NOMO-1 (cell line): Measurements from ENCODE around the gene KSR1.

Experiments
- DNase-seq, 2 experiments: peaks; one replicate each; lab custom pipeline; 2025; ENCODE audit not compliant: unreplicated experiment in 2 of 2; lab: John Stamatoyannopoulos, UW

Gene KSR1

DNA sequence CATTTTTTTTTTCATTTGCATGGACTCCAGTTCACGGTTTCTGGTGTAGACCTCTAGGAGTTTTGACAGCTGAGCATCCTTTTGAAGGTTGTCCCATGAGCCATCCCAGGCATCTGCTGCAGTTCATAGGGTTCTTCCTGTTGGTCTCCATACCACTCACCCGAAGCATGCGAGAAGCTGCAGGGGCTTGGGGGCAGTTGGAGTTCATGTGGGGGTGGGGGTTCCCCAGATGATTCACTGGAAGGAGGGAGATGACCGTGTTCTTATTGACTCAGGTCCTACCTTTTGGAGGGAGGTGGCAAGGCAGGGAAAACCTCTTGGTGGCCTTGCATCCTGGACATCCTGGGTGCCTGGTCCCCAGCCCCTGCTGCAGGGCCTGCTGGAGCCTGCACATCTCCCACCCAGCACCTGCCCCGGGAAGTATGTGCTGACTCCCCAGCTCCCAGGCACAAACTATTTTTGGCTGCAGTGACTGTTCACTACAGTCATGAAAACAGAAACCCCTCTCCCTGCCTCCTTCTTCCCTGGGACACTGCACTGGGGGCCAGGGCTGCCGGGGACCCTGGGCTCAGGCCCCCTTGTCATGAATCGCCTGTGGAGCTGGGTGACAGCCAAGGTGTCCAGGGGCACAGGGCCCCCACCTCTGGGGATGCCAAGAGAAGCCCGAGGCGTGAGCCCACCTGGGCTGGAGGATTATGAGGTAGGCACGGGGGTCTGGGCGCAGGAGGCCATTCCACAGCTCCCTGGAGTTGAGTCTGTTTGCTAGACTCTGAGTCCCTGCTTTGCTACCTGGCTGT lies 109.8 kb downstream of the KSR1 start:
- DNase-seq, result no peak

DNA sequence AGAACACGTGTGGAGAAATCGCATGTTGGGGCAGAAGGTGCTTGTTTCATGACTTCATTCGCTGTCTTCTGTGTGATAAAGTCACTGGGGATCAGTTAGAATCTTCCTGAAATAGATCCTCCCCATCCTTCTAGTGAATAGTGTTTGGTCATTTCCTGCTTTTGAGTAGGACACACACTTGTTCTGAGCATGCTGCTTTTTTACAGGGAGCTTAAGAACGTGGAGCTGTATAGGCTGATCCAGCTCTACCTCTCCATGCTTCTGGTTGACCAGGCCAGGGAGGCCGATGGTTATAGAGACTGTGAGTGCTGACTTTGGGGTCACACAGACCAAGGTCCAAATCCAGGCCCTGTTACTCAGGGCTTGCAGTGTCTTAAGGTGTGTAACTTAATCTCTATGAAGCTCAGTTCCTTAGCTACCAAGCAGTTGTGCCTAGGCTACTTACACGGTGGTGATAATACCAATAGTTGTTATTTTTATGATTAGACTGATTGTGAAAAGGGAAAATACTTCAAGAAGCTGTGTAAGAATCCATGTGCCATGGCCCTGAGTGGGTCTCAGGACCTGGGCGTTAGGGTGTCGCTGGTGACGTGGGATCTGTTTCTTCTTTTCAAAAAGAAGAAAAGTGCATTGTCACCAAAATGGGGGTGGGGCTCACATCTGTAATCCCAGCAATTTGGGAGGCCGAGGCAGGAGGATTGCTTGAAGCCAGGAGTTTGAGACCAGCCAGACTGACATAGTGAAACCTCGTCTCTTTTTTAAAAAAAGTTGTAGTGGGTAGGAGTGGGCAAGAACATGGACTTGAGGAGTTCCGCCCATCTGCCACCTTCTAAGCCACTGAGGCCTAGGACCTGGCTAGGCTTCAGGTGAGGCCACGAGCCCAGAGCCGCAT lies 110.7 kb downstream of the KSR1 start:
- DNase-seq, result no peak

DNA sequence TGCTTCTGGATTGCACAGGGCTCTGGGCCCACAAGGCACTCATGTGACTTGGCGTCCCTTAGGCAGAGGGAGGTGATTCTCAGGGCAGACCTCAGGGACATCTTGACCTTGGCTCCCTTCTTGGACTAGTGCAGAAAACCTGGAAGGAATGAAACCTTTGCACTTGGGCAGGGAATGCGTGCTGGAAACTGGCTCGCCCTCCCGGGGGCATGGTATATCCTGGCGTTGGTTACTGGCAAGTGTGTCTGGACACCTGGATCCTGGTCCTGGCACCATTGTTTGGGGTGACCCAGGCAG lies 111.3 kb downstream of the KSR1 start:
- DNase-seq, result no peak

DNA sequence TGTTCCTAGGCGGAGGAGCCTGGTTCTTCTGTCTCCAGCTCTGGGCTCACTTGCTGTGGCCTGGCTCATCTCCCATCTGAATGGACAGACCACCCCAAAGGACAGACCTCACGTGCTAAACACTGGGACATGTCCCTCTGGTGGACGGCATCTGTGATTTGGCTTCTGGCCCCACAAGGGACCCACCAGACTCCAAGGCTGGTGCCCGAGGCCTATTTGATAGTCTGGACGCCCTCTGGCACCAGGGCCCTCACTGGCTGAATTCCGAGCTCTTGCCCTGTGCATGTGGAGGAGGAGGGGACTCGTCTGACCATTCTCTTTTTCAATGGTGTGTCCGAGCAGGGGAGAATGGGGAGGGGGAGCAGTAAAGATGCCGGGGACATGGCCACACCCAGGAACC lies 112.0 kb downstream of the KSR1 start:
- no peak for DNase-seq

DNA sequence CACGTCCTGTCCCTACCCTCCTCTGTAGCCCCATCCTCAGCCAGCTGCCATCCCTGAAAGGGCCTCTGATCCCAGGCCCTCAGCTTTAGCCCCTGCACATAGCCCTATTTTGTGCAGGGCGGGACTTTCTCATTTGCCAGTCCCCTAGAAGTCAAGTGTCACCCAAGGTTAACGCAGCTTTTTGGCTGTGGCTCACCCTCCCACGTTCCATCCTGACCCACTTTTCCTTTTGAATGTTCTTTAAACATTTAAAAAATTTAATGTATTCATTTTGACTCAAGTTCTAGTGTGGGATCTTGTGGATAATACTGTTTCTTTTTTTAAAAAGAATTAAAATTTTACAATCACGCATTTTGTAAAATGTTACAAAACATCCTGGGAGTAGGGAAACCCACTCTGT lies 112.6 kb downstream of the KSR1 start:
- no peak for DNase-seq

DNA sequence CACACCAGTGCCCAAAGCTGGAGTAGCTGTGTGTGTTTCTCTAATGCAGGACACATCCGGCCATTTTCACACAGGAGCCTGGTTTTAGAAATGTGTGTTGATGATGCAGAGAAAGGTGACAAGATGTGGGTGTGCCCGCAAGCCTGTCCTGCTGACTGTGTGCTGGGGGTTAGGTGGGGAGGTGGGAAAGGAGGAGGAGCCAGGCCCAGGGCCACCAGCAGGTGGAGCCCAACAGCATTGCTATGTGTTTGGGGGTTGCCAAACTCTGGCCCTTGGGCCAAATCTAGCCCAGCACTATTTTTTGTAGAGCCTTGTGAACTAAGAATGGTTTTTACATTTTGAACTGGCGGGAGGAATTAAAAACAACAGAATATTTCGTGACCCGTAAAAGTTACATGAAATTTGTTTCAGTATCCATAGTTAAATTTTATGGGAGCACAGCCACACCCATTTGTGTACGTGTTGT lies 113.0 kb downstream of the KSR1 start:
- peak; percentile 3 to 10 for DNase-seq

DNA sequence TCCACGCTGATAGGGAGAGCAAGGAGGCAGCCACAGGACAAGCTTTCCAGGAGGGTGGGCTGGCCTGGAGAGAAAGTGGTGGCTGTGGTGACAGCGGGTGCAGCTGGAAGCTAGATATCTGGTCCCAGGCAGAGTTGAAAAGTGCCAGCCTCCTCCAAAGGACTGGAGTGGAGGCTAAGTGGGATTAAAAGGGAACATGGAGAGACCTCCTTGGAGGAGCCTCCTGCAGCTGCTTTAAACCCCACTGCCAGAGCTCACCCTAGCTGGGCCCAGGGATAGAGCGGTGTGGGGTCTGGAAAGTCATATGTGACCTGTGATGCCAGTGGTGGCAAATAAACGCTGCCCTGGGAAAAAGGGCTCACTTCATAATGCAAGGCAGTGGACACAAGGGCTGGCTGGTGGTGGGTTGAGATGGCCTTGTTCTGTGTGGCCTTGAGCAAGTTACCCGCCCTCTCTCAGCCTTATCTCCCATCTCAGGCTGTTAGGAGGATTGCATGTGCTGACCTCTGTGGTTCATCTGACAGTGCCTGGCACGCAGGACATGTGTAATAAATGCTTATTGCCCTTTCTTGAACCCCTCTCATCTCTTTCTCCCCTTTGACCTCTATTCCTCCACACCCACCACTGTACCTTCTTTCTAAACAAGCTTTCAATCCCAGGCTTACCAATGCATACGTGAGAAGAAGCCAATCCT lies 113.8 kb downstream of the KSR1 start:
- DNase-seq, result no peak

DNA sequence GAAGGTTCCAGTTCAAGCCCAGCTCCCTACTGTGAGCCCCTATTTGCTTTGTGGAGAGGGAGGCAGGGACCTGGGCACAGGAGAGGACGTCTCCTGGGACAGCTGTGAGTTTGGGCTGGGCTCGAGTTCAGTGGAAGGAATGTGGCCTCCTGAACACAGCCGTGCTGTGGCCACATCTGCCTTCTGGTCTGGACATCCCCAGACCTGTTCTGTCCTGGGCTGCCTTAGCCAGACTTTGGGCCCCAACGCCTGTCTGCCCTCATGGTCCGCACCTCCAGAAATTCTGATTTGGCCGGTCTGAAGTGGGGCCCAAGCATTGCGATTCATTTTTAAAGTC lies 114.3 kb downstream of the KSR1 start:
- DNase-seq, result no peak

DNA sequence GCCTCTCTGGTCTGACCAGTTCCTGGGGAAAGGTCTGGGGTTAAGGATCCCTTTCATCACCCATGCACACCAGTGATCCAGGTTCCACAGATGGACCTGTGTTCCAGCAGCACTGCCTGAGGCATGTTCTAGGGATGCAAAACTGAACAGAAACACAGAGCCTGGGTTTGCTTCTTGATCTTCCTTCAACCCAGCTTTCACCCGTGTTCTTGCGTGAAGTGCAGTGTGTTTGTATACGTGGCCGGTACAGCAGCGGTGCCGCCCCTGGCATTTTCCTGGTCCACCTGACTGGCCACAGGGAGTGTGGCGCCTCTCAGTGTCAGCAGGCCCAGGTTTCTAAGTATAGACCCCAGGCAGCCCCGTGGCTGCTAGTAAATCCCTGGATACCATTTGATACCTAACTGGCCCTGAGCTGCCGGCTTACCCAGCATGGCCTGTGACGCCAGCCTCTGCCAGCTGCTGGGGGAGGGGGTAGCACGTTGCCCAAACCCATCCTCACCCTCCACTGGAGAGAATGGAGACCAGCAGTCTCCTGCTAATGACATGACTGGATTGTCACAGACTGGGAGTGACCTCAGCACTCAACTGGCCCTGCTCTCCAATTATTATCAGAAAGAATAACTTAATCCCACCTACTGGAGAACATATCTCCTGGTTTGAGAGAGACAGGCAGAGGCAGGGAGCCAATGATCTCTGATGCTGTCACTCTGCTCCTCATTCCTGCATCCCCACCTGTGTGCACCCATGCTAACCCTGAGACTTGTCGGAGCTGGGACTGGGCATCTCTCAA lies 115.5 kb downstream of the KSR1 start:
- no peak for DNase-seq

DNA sequence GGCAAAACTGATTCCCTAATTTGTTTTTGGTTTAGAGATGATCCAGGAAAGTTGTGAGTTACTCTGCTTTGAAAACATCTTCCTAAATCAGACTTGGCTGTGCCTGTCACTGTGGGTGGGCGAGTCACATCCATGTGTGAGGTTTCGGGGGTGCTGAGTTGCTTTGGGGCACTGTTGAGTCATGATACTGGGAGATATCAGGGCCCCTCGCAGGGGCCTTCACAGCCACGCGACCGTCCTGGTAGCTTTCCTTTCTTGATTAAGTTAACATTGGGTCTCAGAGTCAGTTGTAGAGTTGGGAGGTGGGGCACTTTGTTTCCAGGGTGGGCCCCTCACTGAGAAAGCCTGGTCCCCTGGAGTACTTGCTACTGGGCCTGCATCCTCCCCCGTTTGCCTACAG lies 116.4 kb downstream of the KSR1 start:
- DNase-seq, result no peak

DNA sequence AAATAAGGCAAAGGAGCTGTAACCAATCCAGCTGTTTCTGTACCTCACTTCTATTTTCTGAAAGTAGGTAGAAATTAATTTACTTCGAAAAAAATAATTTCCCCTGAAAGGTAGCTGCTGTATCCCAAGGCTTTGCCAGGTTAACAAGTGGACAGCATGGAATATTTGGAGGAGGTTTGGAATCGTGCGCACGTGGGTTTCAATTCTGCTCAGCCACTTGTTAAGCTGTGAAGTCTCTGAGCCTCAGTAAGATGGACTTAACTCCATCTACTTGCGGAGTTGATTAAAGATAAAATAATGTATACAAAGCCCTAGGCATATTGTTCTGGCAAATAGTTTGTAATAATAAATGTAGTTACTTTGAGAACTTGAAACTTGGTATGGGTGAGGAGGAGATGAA lies 117.3 kb downstream of the KSR1 start:
- no peak for DNase-seq

DNA sequence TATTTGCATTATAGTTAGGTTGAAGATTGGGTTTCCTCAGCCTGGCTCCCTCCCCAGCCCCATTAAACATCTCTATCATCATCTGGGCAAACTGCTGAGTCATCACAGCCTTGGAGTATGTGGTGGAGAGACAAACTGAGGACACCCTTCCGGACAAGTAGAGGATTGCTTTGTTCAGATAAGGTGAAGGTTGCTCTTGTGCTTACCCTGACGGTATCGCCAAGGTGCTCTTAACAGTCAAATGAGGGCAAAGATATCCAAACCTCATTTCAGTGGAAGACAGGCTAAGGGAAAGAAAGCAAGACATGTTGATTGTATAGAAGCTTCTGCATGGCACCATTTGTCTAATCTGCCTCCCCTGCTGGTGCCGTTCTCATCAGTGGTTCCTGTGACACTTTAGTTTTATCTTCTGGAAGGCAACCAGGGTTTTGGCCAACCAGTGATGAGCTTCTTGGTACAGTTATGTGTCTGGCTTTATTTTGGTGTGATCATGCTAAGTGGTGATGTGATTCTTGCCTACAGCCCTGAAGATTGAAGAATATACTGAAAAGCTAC lies 117.8 kb downstream of the KSR1 start:
- DNase-seq, result no peak

DNA sequence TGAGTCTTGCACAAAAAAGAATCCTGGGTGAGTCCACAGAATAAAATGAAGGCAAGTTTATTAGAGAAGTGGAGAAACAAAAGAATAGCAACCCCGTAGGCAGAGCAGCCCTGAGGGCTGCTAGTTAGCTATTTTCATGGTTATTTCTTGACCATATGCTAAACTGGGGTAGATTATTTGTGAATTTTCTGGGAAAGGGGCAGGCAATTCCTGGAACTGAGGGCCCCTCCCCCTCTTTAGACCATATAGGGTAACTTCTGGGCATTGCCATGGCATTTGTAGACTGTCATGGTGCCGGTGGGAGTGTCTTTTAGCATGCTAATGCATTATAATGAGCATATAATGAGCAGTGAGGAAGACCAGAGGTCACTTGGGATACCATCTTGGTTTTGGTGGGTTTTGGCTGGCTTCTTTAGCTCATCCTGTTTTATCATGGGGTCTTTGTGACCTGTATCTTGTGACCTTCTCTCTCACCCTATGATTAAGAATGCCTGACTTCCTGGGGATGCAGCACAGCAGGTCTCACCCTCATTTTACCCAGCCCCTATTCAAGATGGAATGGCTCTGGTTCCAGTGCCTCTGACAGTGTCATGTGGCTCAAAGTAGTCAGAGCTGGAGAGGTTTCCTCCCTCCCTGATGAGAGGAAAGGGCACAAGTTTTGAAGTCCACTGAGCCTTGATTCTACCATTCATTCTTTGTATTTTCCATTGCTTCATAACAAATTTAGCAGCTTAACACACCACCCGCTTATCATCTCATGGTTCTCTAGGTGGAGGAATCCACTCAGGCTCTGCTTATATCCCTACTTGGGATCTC lies 119.1 kb downstream of the KSR1 start:
- no peak for DNase-seq

DNA sequence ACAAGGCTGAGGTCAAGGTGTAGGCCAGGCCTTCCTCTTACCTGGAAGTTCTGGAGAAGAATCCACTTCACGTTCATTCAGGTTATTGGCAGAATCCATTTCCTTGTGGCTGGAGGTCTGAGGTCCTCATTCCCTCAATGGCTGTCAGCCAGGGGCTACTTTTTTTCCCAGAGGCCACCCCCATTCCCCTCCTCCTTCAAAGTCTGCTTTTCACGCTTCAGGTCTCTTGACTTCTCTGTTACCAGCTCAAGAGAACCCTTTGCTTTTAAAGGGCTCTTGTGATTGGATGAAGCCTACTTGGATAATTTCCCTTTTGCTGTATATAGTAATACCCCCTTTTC lies 119.6 kb downstream of the KSR1 start:
- DNase-seq, result no peak

DNA sequence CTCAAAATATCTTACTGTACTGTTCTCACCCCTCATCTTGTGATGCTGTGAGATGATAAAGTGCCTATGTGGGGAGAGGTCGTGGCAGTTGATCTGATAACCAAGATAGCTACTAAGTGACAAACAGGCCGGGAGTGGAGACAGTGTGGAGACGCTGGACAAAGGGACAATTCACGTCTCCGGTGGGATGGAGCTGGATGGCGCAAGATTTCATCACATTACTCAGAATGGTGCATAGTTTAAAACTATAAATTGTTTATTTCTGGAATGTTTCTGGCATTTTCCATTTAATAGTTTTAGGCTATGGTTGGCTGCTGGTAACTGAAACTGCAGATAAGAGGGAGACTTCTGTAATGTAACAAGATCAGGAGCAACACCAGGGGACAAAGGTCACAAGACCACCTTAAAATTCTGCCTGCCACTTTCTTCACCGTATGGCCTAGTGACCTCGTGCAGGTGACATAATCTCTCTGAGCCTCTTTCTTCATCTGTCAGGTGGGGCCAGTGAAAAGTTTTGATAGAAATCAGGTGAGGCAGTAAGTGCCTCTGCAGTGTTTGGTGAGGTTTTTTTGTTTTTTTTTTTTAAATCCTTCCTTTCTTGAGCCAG lies 120.3 kb downstream of the KSR1 start:
- DNase-seq, result no peak

DNA sequence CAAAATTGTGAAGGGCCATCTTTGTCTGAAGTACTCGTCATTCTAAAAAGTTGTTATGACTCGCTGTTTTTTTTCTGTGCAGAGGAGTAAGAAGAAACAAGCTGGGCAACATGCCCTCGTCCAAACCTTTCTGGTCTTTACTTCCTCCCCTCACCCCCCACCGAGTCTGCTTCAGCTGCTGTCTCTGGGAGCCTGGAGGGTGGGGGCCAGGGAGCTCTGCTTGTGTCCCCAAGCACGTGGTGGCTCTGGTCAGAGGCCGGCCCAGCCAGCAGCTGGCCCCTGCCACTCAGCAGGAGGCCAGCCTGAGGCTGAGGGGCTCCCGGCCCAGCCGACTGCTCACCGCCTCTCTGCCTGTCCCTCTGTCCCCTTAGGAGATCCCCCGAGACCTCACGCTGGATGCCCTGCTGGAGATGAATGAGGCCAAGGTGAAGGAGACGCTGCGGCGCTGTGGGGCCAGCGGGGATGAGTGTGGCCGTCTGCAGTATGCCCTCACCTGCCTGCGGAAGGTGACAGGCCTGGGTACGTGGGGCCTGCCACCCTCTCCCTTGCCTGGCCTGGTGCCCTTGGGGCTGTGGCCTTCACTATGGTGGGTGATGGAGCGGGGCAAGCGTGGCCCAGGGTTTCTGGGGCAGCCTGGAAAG lies 121.0 kb downstream of the KSR1 start:
- peak in 1 of 2 experiments; percentile 1 for DNase-seq

DNA sequence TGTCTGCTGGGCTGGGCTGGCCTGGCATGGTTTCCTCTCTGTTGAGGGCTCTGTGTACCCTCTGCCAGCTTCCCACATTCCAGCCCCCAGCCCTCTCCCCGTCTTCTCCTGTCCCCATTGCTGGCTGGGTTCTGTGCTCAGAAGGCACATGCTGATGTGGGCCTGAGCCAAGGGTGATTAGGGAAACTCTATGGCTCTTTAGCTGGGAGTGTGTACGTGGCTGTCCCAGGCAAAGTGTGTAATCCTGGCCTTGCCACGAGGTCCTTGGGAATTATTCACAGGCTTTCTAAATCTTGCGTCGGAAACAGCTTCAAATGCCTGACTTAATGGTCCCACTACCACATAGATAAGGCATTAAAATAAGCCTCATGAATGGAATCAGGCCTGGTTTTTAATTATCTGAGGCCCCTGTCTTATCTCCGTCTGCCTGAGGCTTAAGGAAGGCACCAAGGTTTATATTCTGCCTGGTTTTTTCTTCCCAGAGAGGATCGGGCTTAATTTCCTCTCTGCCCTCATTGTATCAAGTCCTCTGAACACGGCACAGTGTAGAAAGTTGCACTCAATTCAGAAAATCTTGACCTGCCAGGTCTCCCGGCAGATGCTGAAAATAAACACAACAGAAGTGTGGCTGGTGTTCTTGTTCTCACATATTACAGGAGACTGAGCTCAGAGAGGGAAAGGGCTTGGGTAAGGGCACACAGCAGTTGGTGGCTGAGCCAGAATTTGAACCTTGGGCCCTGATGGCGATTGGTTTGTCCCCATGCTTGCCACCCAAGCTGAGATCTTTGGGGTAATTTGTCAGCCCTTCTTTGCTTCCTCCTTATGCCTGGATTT lies 121.9 kb downstream of the KSR1 start:
- no peak for DNase-seq

DNA sequence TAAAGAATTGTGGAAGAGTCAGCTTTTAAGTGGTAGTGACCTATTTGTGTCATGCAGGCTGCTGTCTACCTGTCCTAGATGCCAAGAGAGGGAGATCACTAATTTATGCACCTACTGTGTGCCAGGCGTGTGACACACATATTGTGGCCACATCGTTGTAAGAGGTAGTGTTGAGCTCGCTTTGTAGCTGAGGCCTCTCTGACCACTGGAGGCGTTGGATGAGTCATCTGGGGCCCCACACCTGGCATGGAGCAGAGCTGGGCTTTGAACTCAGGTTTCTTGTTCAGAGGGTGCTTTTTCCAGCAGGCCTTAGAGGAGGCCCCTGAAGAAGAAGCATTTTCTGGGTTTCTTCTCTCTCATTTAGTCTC lies 122.5 kb downstream of the KSR1 start:
- DNase-seq, result peak; percentile 8 to 29
